GM19455 (cell line): ENCODE measurements around the gene VWA5A.
A peak's percentile ranks its signal among the peaks of the same experiment; 100 is the strongest.

ENCODE experiments used
- ATAC-seq: cut with Tn5 transposase; IDR thresholded peaks from one replicate; pipeline ENCODE4 v1.9.1; 2021; ENCODE audit not compliant: unreplicated experiment

Gene VWA5A, protein sequence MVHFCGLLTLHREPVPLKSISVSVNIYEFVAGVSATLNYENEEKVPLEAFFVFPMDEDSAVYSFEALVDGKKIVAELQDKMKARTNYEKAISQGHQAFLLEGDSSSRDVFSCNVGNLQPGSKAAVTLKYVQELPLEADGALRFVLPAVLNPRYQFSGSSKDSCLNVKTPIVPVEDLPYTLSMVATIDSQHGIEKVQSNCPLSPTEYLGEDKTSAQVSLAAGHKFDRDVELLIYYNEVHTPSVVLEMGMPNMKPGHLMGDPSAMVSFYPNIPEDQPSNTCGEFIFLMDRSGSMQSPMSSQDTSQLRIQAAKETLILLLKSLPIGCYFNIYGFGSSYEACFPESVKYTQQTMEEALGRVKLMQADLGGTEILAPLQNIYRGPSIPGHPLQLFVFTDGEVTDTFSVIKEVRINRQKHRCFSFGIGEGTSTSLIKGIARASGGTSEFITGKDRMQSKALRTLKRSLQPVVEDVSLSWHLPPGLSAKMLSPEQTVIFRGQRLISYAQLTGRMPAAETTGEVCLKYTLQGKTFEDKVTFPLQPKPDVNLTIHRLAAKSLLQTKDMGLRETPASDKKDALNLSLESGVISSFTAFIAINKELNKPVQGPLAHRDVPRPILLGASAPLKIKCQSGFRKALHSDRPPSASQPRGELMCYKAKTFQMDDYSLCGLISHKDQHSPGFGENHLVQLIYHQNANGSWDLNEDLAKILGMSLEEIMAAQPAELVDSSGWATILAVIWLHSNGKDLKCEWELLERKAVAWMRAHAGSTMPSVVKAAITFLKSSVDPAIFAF

DNA sequence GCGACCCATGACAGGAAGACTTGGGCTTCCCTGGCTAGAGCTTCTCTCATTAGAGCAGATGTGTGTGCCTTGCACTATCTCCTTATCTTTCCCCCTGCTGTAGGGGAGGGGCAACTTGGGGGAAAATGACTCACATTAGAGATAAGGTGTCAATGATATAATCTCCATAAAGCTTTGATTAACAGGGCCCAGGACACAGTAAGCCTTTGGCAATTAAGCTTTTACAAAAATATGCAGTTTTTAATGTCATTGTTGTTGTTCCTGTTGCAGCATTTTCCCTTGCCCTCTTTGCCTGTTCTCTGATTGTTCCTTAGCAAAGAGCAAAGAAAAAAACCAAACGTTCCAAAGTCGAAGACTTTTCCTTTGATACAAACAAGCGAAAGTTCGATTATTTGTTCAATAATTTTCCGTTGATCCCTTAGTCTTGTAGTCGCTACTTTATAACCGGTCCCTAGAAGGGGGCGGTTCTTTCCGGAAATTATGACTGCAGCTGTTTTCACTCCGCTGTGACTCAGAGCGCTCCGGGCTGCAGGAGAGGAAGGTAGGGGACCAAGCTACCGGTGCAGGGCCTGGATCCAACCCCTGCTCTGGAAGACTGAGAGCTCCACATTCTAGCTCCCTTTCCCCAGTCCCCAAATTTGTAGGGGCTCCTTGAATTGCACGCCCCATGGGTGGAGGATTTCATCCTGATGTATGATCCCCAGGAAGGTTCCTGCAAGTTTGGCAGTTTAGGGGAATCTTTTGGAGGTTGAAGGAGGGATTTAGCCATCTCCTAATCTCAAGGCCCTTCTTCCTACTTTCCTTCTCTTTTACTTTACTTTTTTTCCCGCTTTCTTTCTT is at the start of gene VWA5A:
TSS of gene VWA5A (plus strand) at position 509 of the 840 bp plus-strand sequence. CDS start 2,062 bp downstream, outside the sequence.
- ATAC-seq = peak; percentile 100

GRCh38 chr11:124068601-124069110 is 46.6 kb upstream of the VWA5A start:
- no peak for ATAC-seq

DNA sequence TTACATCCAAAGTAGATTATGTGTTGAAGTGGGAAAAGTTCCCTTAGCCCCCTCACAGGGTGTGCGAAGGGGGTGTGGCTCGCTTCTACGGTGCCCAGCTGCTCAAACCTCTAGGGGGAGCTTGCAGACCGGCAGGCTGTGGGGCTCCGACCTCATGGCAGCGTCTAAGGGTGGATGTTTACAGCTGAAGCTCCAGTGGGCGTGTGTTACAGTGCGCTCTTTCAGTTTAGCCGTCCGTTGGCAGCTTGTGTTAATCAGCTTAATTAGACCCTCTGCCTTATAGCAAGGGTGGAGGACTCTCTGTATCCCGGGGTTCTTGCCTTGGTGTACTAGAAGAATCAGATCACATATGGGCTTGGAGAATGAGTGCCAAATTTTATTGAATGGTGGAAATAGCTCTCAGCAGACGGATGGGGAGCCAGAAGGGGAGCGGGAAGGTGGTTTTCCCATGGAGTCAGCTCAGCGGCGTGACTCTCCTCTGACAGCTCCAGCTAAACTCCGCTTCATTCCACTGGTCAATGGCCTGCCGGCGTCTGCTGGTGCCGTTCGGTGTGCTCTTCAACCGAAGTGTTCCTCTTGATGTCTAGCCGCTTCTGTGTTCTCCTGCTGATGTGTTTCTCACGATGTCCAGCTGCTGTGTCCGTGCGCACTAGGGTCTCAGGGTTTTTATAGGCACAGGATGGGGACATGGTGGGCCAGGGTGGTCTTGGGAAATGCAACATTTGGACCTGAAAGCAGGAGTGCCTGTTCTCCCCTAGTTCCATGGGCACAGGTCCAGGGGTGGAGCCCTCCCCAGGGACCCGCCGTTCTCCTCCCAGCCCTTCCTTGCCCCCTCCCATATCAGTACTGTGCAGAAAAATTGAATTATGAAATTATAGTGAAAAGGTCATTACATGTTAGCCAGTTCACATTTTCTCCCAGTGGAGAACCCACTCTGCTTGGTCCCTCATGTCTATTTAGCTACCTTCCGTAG is 45.5 kb upstream of the VWA5A start:
- peak; percentile 74 for ATAC-seq

GRCh38 chr11:124070915-124071622 is 44.2 kb upstream of the VWA5A start:
- peak; percentile 88 for ATAC-seq

GRCh38 chr11:124071623-124071948 is 43.7 kb upstream of the VWA5A start:
- ATAC-seq = no peak

DNA sequence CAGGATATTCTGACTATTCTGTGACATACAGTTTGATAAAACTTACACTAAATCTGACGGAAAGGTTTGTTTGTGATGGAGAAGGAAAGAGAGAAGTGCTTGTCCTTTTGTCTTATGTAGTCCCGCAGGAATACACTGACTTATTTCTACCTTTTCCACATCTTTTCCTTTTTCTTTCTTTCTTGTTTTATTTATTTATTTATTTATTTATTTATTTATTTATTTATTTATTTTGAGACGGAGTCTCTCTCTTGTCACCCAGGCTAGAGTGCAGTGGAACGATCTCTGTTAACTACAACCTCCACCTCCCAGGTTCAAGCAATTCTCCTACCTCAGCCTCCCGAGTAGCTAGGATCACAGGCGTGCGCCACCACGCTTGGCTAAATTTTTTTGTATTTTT is 43.1 kb upstream of the VWA5A start:
- ATAC-seq = no peak

DNA sequence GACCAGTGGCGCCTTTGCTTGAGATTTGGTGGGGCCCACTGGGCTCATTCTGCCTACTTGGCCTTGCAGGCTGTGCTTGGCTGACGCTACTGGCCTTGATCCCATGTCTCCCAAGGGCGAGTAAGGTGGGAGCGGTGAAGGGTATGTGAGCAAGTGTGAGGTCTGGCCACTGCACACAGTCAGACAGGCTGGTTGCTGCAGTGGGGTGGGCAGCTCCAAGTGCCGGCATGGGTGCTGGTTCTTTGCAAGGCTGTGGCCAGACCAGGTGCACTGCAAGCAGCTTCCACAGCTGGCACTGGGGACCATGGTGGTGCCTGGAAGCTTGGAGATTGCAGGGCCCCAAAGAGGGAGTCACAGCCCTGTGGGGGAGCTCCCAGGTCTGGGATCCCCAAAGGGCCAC is 40.7 kb upstream of the VWA5A start:
- no peak for ATAC-seq

- no peak for ATAC-seq
These were observed 39.8 kb upstream of the VWA5A start for GRCh38 chr11:124075492-124075840.

DNA sequence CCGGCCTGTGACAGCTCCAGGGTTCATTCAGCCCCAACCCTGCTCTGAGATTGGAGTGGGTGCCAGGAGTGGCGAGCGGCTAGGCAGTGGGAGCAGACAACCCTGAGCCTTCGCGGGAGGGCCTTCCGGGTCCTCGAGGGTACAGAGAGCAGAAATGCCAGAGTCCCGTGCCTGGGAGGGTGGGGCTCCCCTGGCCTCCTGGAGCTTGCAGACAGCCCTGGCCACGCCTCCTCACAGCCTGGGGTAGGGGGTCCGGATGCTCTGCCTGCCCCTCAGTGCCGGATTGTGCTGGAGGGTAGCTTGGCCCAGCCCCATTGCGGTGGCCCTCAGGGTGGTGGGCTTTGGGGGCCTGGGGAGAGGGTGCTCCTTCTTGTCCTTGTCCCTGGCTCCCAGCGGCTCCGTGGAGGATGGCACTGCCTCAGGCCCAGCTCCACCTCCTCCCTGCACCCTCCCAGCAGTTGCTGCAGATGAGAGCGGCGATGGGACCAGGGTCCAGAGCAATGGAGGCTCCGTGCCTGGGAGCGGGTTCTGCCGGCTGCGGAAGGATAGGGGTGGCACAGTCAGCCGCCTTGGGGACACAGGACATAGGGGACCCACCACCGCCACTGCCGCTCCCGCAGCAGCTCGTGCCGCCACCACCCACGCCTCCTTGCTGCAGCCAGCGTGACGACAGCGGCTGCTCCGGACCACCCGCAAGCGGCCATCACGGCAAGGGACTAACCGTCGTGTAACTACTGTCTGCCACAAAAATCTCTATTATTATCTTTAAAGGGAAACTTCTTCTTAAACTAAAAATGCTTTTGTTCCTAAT is 39.2 kb upstream of the VWA5A start:
- peak; percentile 65 for ATAC-seq

DNA sequence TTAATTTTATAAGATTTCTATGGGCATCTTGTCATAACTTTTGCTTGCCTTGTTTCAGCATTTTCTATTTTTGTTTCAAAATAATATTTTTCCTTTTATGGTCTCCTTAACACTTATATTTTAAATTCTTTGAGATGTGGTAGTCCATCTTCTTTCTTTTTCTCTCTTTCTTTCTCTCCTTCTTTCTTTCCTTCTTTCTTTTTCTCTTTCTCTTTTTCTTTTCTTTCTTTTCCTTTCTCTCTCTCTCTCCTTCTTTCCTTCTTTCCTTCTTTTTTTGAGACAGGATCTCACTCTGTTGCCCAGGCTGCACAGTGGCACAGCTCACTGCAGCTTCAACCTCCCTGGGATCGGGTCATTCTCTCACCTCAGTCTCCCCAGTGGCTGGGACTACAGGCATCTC is 38.0 kb upstream of the VWA5A start:
- no peak for ATAC-seq

DNA sequence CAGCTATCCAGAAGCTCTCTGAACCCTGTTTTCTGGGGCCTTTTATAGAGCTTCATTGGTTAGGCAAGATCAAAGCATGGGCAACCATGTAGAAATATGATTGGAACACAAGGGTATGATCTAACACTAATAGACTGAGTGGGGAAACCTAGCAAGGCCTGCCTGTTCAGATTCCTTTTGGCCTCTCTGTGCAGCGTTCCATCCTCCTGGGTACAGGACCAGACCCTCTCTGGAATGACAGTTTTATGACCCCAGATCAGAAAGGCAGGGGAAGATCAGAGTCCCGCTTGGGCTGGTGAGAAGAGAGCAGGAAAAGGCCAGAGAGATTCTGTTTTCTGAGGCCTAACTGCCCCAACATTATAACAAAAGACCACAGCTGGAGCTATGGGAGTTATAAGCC is 36.7 kb upstream of the VWA5A start:
- no peak for ATAC-seq

DNA sequence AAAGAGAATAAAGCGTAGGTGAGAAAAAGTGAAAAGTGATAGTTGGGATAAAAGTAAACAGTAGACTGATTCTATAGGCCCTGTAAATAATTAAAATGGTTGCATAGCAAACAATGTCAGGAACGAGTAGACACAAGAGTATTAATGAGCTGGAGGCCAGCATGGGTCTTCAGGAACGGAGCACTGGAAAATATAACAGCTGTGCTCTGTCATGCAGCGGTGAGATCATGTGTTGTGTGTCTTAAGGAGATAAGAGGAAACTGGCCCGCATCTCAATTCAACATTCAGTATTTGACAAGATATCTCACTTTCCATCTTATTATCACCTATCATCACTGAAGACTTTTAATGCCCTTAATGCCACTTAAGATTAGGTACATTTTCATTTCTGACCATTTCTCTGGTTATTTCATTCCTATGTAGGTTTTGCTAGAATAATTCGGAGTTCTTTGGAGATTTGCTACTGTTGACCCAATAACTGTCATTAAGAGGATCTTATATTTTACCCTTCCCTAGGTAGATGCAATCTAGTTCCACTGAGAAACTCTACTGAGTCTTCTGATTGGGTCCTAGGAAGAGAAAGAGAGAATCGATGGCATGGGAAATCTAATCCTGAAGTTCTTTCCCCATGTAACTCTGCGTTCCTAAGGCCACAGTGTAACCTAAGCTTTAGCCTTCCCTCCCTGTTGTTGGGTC is 35.5 kb upstream of the VWA5A start:
- ATAC-seq = no peak

- no peak for ATAC-seq
These were observed 34.8 kb upstream of the VWA5A start for GRCh38 chr11:124080327-124081001.

GRCh38 chr11:124081483-124081882 is 33.8 kb upstream of the VWA5A start:
- ATAC-seq = no peak

GRCh38 chr11:124082371-124082770 is 32.9 kb upstream of the VWA5A start:
- ATAC-seq = no peak

GRCh38 chr11:124085583-124085982 is 29.7 kb upstream of the VWA5A start:
- no peak for ATAC-seq

- no peak for ATAC-seq
These were observed 29.0 kb upstream of the VWA5A start for GRCh38 chr11:124085997-124086846.
